Mucosa of descending colon (tissue), 3 donors: ENCODE measurements around the gene DNAL1. TPM values are rescaled to one million over a fixed set of nuclear protein-coding genes. Genes with fewer than 3 reads are reported as not detected.

Source experiments
- ATAC-seq: fragments of 200-7000 bp; cut with Tn5 transposase; one replicate; pipeline ENCODE4 v1.9.1; 2020; ENCODE audit warnings: mild to moderate bottlenecking, moderate library complexity
- DNase-seq, 3 donors: peaks; one replicate each; pipeline ENCODE4 v3.0.0-alpha.2; 2020
- H3K36me3 ChIP-seq: fragments of 200-600 bp; one replicate; pipeline ENCODE4 v1.8.0; 2021; ENCODE audit warnings: low read depth, mild to moderate bottlenecking
- H3K4me1 ChIP-seq: fragments of 200-600 bp; one replicate; pipeline ENCODE4 v1.8.0; 2021; ENCODE audit warnings: low read depth, mild to moderate bottlenecking
- H3K4me3 ChIP-seq: fragments of 200-600 bp; one replicate; pipeline ENCODE4 v1.8.0; 2021; ENCODE audit warnings: mild to moderate bottlenecking
- H3K9me3 ChIP-seq: fragments of 200-600 bp; one replicate; pipeline ENCODE4 v1.8.0; 2021; ENCODE audit warnings: mild to moderate bottlenecking
- CTCF ChIP-seq: fragments of 200-600 bp; IDR thresholded peaks from one replicate; pipeline ENCODE4 v1.8.0; 2022; ENCODE audit warnings: antibody characterized with exemption, mild to moderate bottlenecking
- intact Hi-C, 2 donors: fragments of 100-400 bp; cut with DNase I in 1 of 2; cut with micrococcal nuclease in 1 of 2; formaldehyde crosslinking; loops; one replicate each; pipeline versions ENCODE4 v1.11.0 to v1.11.1; 2022; cut with DNase I, micrococcal nuclease
- total RNA-seq, 3 donors: library from RNA; stranded (reverse); fragmentation: NEBNext Ultra II Directional in 2 of 3; extraction: Animal tissue kit (Norgen Biotek cat#: 25700) in 2 of 3; gene quantifications; one replicate each; pipeline versions ENCODE4 v1.2.1 to v1.2.4, GENCODE V29; 2021 to 2023
- donor health status: DM: no; HTN: no; CAD: no; lungs with moderate emphysema.
- donor health status: DM: no; HTN: no; CAD: no.
- donor health status: DM: no; HTN: yes; CAD: no.

The DNAL1 gene
- total RNA-seq, 3 donors from 2014 or later, result 7.0 to 18.9 (median 7.6) TPM

GRCh38 chr14:73725116-73726024 is 80.6 kb downstream of the DNAL1 start:
- no peak for ATAC-seq
- peaks cover 16% of the 10 kb centered on the region for H3K4me1 ChIP-seq

GRCh38 chr14:73726025-73726961 is 81.5 kb downstream of the DNAL1 start:
- Histone ChIP-seq H3K4me3 (no peak overlapping the region), H3K9me3 (no peaks in the 10 kb centered on the region), H3K4me1 (peaks cover 25% of the 10 kb centered on the region), H3K36me3 (peaks cover 23% of the 10 kb centered on the region)
- no peak for TF ChIP-seq CTCF
- no peak for ATAC-seq
- intact Hi-C loops, result loop anchor here (5.0 kb wide), 1 partner anchor 101 kb away; no protein-coding TSS in a partner anchor
- DNase-seq, result peak in 1 of 3 donors; percentile 55

More at GRCh38 chr14:73725116-73726024, 80.6 kb downstream of the DNAL1 start:
- peak in 1 of 3 donors; percentile 50 for DNase-seq
- intact Hi-C loops, result loop anchor here (5.0 kb wide), 1 partner anchor 102 kb away; no protein-coding TSS in a partner anchor
- H3K36me3 ChIP-seq, result peaks cover 23% of the 10 kb centered on the region
- no peaks in the 10 kb centered on the region for H3K9me3 ChIP-seq
- no peak overlapping the region for H3K4me3 ChIP-seq
- no peak for TF ChIP-seq CTCF

- no peak overlapping the region for H3K4me3 ChIP-seq
Observed at GRCh38 chr14:73727166-73727565, 82.4 kb downstream of the DNAL1 start.

GRCh38 chr14:73728717-73729330 is 84.0 kb downstream of the DNAL1 start:
- Histone ChIP-seq H3K36me3 (peaks cover 22% of the 10 kb centered on the region), H3K4me1 (peaks cover 31% of the 10 kb centered on the region), H3K4me3 (no peak overlapping the region), H3K9me3 (no peaks in the 10 kb centered on the region)
- ATAC-seq, result peak; percentile 94
- DNase-seq, result peak; percentile 87 to 96 (median 94)
- intact Hi-C loops, result loop anchor here (5.0 kb wide), 1 partner anchor 98 kb away; no protein-coding TSS in a partner anchor
- peak; percentile 87 for TF ChIP-seq CTCF

More at GRCh38 chr14:73727166-73727565, 82.4 kb downstream of the DNAL1 start:
- intact Hi-C loops, result loop anchor here (5.0 kb wide), 1 partner anchor 100 kb away; no protein-coding TSS in a partner anchor
- Histone ChIP-seq H3K36me3 (peaks cover 23% of the 10 kb centered on the region), H3K4me1 (peaks cover 28% of the 10 kb centered on the region), H3K9me3 (no peaks in the 10 kb centered on the region)
- TF ChIP-seq CTCF, result no peak
- DNase-seq (no peak), ATAC-seq (no peak)
